GM12878 (cell line): Measurements from ENCODE around the gene ANP32A. TPM values are rescaled to one million over a fixed set of nuclear protein-coding genes. Genes with fewer than 3 reads are reported as not detected.

ENCODE experiments used
- ATAC-seq: fragments of 200-7000 bp; cut with Tn5 transposase; 3 replicates; pipeline ENCODE4 v1.9.1; 2020; ENCODE audit warnings: mild to moderate bottlenecking, moderate library complexity
- BruUV-seq: library from RNA; stranded (reverse); fragments of 400-500 nt; replicated peaks from 2 replicates; lab custom pipeline; 2021; lab: Mats Ljungman, UMichigan
- CTCF ChIA-PET: fragments of 300-600 bp; sonication (Branson Sonifier 250); formaldehyde crosslinking; extraction: SDS; loops from one replicate; lab custom pipeline; 2021; ENCODE audit warnings: inconsistent platforms; lab: Yijun Ruan, JAX
- POLR2A ChIA-PET: fragments of 350-600 bp; formaldehyde crosslinking; extraction: SDS; loops from one replicate; lab custom pipeline; 2021; ENCODE audit warnings: inconsistent platforms; lab: Charles Lee
- RAD21 ChIA-PET: fragments of 300-600 bp; sonication (Branson Sonifier 250); formaldehyde crosslinking; loops from one replicate; lab custom pipeline; 2023; ENCODE audit warnings: antibody characterized with exemption; ENCODE audit not compliant: unreplicated experiment; lab: Charles Lee
- SMC1A ChIA-PET: fragments of 300-600 bp; sonication (Branson Sonifier 250); formaldehyde crosslinking; loops from one replicate; lab custom pipeline; 2023; ENCODE audit not compliant: unreplicated experiment, uncharacterized antibody; lab: Charles Lee
- DNase-seq: peaks from one replicate; pipeline ENCODE4 v3.0.0-alpha.2; 2011; ENCODE audit warnings: low read depth, low spot score
- FAIRE-seq: peaks from 3 replicates; lab custom pipeline; 2011; peaks lifted over from hg19 to GRCh38; lab: Jason Lieb, UNC
- H2AFZ ChIP-seq: 2 replicates; pipeline ENCODE4 v1.6.0; 2011; ENCODE audit warnings: low read depth, low read length, control low read depth; ENCODE audit not compliant: control insufficient read depth
- H3K27ac ChIP-seq: 2 replicates; pipeline ENCODE4 v1.5.1; 2011; ENCODE audit warnings: control low read depth; ENCODE audit not compliant: control insufficient read depth, insufficient read depth
- H3K27me3 ChIP-seq, 2 experiments: replicated peaks in 1 of 2; 2 replicates each; pipeline versions ENCODE4 v1.6.0 to v1.6.1; 2011; ENCODE audit warnings: low read length in 1 of 2; ENCODE audit not compliant: control insufficient read depth in 2 of 2, insufficient read depth in 2 of 2
- H3K36me3 ChIP-seq, 2 experiments: 2 replicates each; pipeline ENCODE4 v1.5.1; 2011; ENCODE audit warnings: low read length in 1 of 2; ENCODE audit not compliant: control insufficient read depth in 2 of 2, insufficient read depth in 2 of 2
- H3K4me1 ChIP-seq: 2 replicates; pipeline ENCODE4 v1.6.1; 2011; ENCODE audit warnings: mild to moderate bottlenecking, low read length, moderate library complexity, mixed read lengths; ENCODE audit not compliant: control insufficient read depth, insufficient read depth
- H3K4me2 ChIP-seq: 2 replicates; pipeline ENCODE4 v1.6.0; 2011; ENCODE audit warnings: control low read depth; ENCODE audit not compliant: control insufficient read depth, insufficient read depth
- H3K4me3 ChIP-seq: fragments of 200-600 bp; sonication (generic); 2 replicates; pipeline ENCODE4 v1.5.1; 2016
- H3K79me2 ChIP-seq: 2 replicates; pipeline ENCODE4 v1.6.0; 2011; ENCODE audit warnings: low read length; ENCODE audit not compliant: control insufficient read depth, insufficient read depth
- H3K9ac ChIP-seq: 2 replicates; pipeline ENCODE4 v1.8.0; 2011; ENCODE audit warnings: low read length, control low read depth, mixed read lengths; ENCODE audit not compliant: control insufficient read depth, insufficient read depth
- H3K9me3 ChIP-seq: replicated peaks from 3 replicates; pipeline ENCODE4 v1.5.1; 2011; ENCODE audit warnings: mild to moderate bottlenecking, low read length; ENCODE audit not compliant: control insufficient read depth, insufficient read depth
- H4K20me1 ChIP-seq: 2 replicates; pipeline ENCODE4 v1.6.0; 2011; ENCODE audit not compliant: control insufficient read depth, insufficient read depth
- BCL11A ChIP-seq: IDR thresholded peaks from 2 replicates; pipeline ENCODE4 v1.6.1; 2011; ENCODE audit warnings: low read depth, low read length
- CBFB ChIP-seq: IDR thresholded peaks from 2 replicates; pipeline ENCODE4 v1.6.1; 2016; ENCODE audit warnings: antibody characterized with exemption, low read depth
- CHD1 ChIP-seq: IDR thresholded peaks from 2 replicates; pipeline ENCODE4 v1.6.1; 2012; ENCODE audit warnings: low read depth, low read length, improper control_type of control experiment
- ELK1 ChIP-seq: IDR thresholded peaks from 2 replicates; pipeline ENCODE4 v1.6.1; 2012; ENCODE audit warnings: low read depth, low read length, improper control_type of control experiment
- GATAD2B ChIP-seq: fragments of 450-650 bp; conservative IDR thresholded peaks from 2 replicates; pipeline ENCODE4 v1.6.1; 2017; ENCODE audit warnings: low read depth, mild to moderate bottlenecking, moderate library complexity
- HDGF ChIP-seq: fragments of 450-650 bp; IDR thresholded peaks from 2 replicates; pipeline ENCODE4 v1.6.1; 2016; ENCODE audit warnings: antibody characterized with exemption
- KDM1A ChIP-seq: fragments of 200-600 bp; sonication (generic); IDR thresholded peaks from 2 replicates; pipeline ENCODE4 v1.6.1; 2016; ENCODE audit warnings: borderline replicate concordance
- MYC ChIP-seq: IDR thresholded peaks from 2 replicates; pipeline ENCODE4 v1.6.1; 2011; ENCODE audit warnings: mild to moderate bottlenecking, low read length, moderate library complexity, inconsistent platforms; ENCODE audit not compliant: insufficient read depth, insufficient replicate concordance, insufficient read length, severe bottlenecking
- PAX5 ChIP-seq: IDR thresholded peaks from 2 replicates; pipeline ENCODE4 v1.6.1; 2011; ENCODE audit warnings: low read depth, low read length, borderline replicate concordance
- PBX3 ChIP-seq: IDR thresholded peaks from 2 replicates; pipeline ENCODE4 v1.6.1; 2011; ENCODE audit warnings: mild to moderate bottlenecking, low read depth, low read length, moderate library complexity; ENCODE audit not compliant: insufficient replicate concordance
- PML ChIP-seq: IDR thresholded peaks from 2 replicates; pipeline ENCODE4 v1.6.1; 2012; ENCODE audit warnings: low read length, inconsistent platforms
- STAT3 ChIP-seq: IDR thresholded peaks from 2 replicates; pipeline ENCODE4 v1.6.1; 2011; ENCODE audit warnings: low read depth, low read length, improper control_type of control experiment
- TCF3 ChIP-seq: IDR thresholded peaks from 2 replicates; pipeline ENCODE4 v1.6.1; 2012; ENCODE audit warnings: low read depth, mild to moderate bottlenecking, low read length, borderline replicate concordance; ENCODE audit not compliant: insufficient read depth
- ZNF384 ChIP-seq: IDR thresholded peaks from 2 replicates; pipeline ENCODE4 v1.6.1; 2012; ENCODE audit warnings: low read depth, mild to moderate bottlenecking, low read length, improper control_type of control experiment, borderline replicate concordance
- WGBS: methylation state at CpG from one replicate; pipeline ENCODE4 v1.1.6; 2016; ENCODE audit warnings: low lambda C conversion rate; ENCODE audit not compliant: insufficient replicate concordance, insufficient coverage; ENCODE audit errors: missing lambda C conversion rate; 5-methylcytosine and 5-hydroxymethylcytosine counted together
- in situ Hi-C: fragments of 300-500 bp; cut with MboI; formaldehyde crosslinking; loops from 9 replicates; pipeline ENCODE4 v1.14.3; 2018; ENCODE audit warnings: mixed read lengths
- intact Hi-C: fragments of 100-400 bp; cut with micrococcal nuclease; formaldehyde crosslinking; loops from one replicate; pipeline ENCODE4 v1.14.2; 2022; ENCODE audit not compliant: unreplicated experiment
- polyA plus RNA-seq, 11 experiments: library from polyadenylated mRNA; depleted of rRNA in 4 of 11; unstranded in 6 of 11; stranded (reverse) in 5 of 11; fragments of >200 nt; fragmentation: Nextera tagmentation in 4 of 11; fragmentation: Illumina TruSeq in 1 of 11; extraction: Ambion mirVana in 4 of 11; extraction: Trizol in 1 of 11; gene quantifications; 1 replicate in 1 of 11; 2 replicates in 10 of 11; pipeline versions ENCODE4 v1.2.1 to v1.2.3, GENCODE V29; 2011 to 2016; ENCODE audit warnings: inconsistent platforms in 2 of 11, missing spikeins in 2 of 11, low read depth in 1 of 11
- total RNA-seq, 4 experiments: library from RNA; depleted of rRNA in 3 of 4; stranded (reverse); fragments of >200 nt in 3 of 4; fragmentation: Illumina TruSeq in 1 of 4; extraction: Trizol in 1 of 4; gene quantifications; 2 replicates each; pipeline versions ENCODE4 v1.2.1 to v1.2.3, GENCODE V29; 2013 to 2021

ANP32A gene
- total and polyA plus RNA-seq, 10 of the 15 experiments (the other 5 are each of a cell fraction or from before 2014, with no cell fraction given): 29.6 to 666 (median 234) TPM

DNA sequence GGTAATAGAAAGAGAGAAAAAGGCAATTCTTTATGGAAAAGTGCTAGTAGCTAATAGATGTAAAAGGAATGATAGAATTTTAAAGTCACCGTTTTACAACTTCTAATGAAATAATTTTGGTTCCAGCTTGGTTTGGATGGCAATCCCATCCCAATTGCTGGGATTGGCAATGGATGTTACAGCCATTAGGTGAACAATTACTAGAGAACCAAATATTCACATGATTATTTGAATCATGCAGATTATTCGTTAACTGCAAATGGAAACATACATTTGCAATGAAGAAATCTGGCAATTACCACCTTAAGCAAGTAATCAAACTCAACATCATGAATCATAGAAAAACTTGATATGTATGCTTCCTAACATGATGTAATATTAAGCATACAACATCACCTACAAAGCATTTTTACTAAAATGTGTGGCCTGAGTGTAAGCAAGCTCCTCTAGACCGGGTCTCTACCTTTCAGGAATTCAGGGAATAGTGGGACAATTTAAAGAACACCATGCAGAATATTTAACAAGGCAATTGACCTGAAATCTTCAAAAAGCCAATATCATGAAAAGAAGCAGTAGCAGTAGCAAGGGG is 26.2 kb upstream of the ANP32A start:
- no peak for ATAC-seq
- Histone ChIP-seq H3K4me3 (no peak overlapping the region), H3K27me3 (peaks cover 2 to 9% of the 10 kb centered on the region in 2 experiments), H3K79me2 (no peaks in the 10 kb centered on the region), H3K9me3 (no peaks in the 10 kb centered on the region), H2AFZ (no peak overlapping the region), H3K4me1 (no peaks in the 10 kb centered on the region), H3K36me3 (no peaks in the 10 kb centered on the region), H3K27ac (no peak overlapping the region), H4K20me1 (no peaks in the 10 kb centered on the region), H3K9ac (no peak overlapping the region), H3K4me2 (no peak overlapping the region)
- in situ Hi-C loops: no loop called here
- 20% methylated on average over 3 of the region's 3 CpGs for WGBS
- FAIRE-seq: no peak
- RAD21 ChIA-PET: no interaction called here
- intact Hi-C loops: no loop called here
- no peak for DNase-seq
- no TSS peak for BruUV-seq
- SMC1A ChIA-PET: interaction anchor here (1.4 kb wide), 1 partner anchor 63 kb away, joined by 5 read pairs; no protein-coding TSS in a partner anchor
- POLR2A ChIA-PET: no interaction called here
- TF ChIP-seq PBX3 (no peak), BCL11A (no peak), MYC (no peak), ELK1 (no peak), CHD1 (no peak), GATAD2B (no peak), HDGF (no peak), TCF3 (no peak), CBFB (no peak), PAX5 (no peak), PML (no peak), KDM1A (no peak), STAT3 (no peak), ZNF384 (no peak)
- CTCF ChIA-PET: interaction anchor here (1.0 to 1.1 kb wide), 2 partner anchors 29 to 173 kb away, joined by 4 read pairs; no protein-coding TSS in a partner anchor
